Spinal cord (tissue), 10 donors: ENCODE results near the gene GALNT7. TPM values are rescaled to one million over a fixed set of nuclear protein-coding genes. Genes with fewer than 3 reads are reported as not detected.

ENCODE experiments used
- DNase-seq, 6 donors: peaks; one replicate each; pipeline versions ENCODE4 v3.0.0 to v3.0.0-alpha.2; 2013 to 2015; ENCODE audit warnings: low spot score in 6 of 6, low read depth in 4 of 6
- H3K27ac ChIP-seq: one replicate; pipeline ENCODE4 v1.5.1; 2013; ENCODE audit warnings: low read depth, low read length, control low read depth
- H3K27me3 ChIP-seq: one replicate; pipeline ENCODE4 v1.6.1; 2013; ENCODE audit warnings: low read length; ENCODE audit not compliant: control insufficient read depth, insufficient read depth
- H3K36me3 ChIP-seq: one replicate; pipeline ENCODE4 v1.6.1; 2013; ENCODE audit warnings: low read length; ENCODE audit not compliant: control insufficient read depth, insufficient read depth
- H3K4me1 ChIP-seq: one replicate; pipeline ENCODE4 v1.6.1; 2013; ENCODE audit warnings: low read length; ENCODE audit not compliant: control insufficient read depth, insufficient read depth
- H3K4me3 ChIP-seq: one replicate; pipeline ENCODE4 v1.5.1; 2013; ENCODE audit warnings: low read depth, low read length, control low read depth
- H3K9me3 ChIP-seq: one replicate; pipeline ENCODE4 v1.6.1; 2013; ENCODE audit warnings: low read length; ENCODE audit not compliant: control insufficient read depth, insufficient read depth
- WGBS: methylation state at CpG from one replicate; pipeline ENCODE4 v1.1.5; 2013; ENCODE audit warnings: missing lambda C conversion rate; ENCODE audit not compliant: insufficient coverage; 5-methylcytosine and 5-hydroxymethylcytosine counted together
- polyA plus RNA-seq, 2 donors: library from polyadenylated mRNA; unstranded; fragments of 120-200 nt; gene quantifications; one replicate each; pipeline ENCODE4 v1.2.1, GENCODE V29; 2013; ENCODE audit not compliant: insufficient read length in 2 of 2
- total RNA-seq, 2 donors: library from RNA; depleted of rRNA in 1 of 2; stranded (reverse); fragments of 120-200 nt in 1 of 2; fragments of >200 nt in 1 of 2; gene quantifications; one replicate each; pipeline versions ENCODE4 v1.2.3 to v1.2.4, GENCODE V29; 2013 to 2014
- donor health status: healthy.

GALNT7 gene
- total and polyA plus RNA-seq, 4 donors, result 21.4 to 39.3 (median 23.2) TPM

DNA sequence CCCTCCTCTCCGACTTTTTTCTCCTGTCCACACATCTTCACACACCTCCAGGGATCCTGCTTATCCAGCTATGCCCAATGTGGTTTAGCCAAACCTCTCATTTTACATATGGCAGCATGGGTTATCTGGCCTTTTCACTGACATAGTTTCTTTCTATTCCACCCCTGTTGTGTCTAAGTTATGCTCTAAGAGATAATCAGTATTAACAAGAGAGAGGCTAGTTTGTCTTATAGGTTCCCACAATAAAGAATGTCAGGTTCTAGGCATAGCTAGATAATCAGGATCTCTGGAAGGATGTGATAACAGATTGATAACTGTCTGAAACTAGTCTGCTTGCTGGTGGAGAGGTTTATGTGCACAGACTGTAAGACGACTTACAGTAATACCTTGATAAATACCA is 7.7 kb upstream of the GALNT7 start:
- 88% methylated on average over 1 of the region's 2 CpGs for WGBS
- Histone ChIP-seq H3K36me3 (no peaks in the 10 kb centered on the region), H3K27me3 (no peaks in the 10 kb centered on the region), H3K9me3 (no peaks in the 10 kb centered on the region), H3K4me3 (no peak overlapping the region), H3K4me1 (no peaks in the 10 kb centered on the region), H3K27ac (no peak overlapping the region)
- DNase-seq, result no peak

GRCh38 chr4:173161311-173161710 is 7.3 kb upstream of the GALNT7 start:
- H3K27me3 ChIP-seq, result no peaks in the 10 kb centered on the region
- H3K9me3 ChIP-seq, result no peaks in the 10 kb centered on the region
- H3K36me3 ChIP-seq, result no peaks in the 10 kb centered on the region
- H3K4me1 ChIP-seq, result no peaks in the 10 kb centered on the region
- H3K4me3 ChIP-seq, result no peak overlapping the region
- DNase-seq, result no peak
- no peak overlapping the region for H3K27ac ChIP-seq

DNA sequence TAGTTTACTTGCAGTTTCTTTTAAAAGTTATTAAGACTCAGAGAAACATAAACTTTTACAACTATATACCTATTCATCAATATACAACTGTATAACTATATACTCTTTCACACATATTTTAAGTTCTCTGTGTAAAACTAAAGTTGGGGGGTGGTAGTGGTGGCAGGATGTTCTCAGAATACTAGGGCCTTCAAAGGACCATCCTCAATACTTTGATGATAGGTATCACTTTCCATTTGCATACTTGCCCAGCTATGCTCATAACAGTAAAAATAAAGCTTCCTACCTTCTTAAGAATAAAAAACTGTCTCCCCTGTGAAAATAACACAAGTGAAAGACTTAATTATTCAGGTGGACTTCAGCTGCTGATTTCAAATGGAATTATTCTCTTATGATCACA is 2.9 kb upstream of the GALNT7 start:
- H3K9me3 ChIP-seq, result no peaks in the 10 kb centered on the region
- H3K27ac ChIP-seq, result no peak overlapping the region
- H3K4me3 ChIP-seq, result no peak overlapping the region
- H3K4me1 ChIP-seq, result peaks cover 2% of the 10 kb centered on the region
- H3K27me3 ChIP-seq, result no peaks in the 10 kb centered on the region
- H3K36me3 ChIP-seq, result no peaks in the 10 kb centered on the region
- no peak for DNase-seq

DNA sequence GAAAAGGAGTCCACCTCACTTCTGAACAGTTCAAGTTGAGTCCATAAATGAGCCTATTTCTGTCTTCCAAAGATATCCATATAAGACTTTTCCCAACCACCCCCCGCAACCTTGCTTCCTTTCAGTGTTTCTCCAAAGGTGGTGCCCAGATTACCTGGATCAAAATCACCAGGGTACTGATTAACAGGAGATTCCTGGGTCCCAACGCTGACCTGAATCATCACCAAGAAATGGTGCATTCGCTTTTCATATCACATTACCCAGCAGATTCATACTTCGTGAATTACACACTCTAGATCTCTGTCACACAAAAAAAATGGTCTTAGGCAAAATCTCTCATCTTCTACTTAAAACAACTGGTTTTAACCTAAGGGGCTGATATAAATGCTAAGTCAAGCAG is 2.1 kb upstream of the GALNT7 start:
- Histone ChIP-seq H3K9me3 (no peaks in the 10 kb centered on the region), H3K4me3 (no peak overlapping the region), H3K4me1 (peaks cover 2% of the 10 kb centered on the region), H3K27ac (no peak overlapping the region), H3K36me3 (no peaks in the 10 kb centered on the region), H3K27me3 (no peaks in the 10 kb centered on the region)
- WGBS, result 100% methylated on average over 3 of the region's 4 CpGs
- no peak for DNase-seq

DNA sequence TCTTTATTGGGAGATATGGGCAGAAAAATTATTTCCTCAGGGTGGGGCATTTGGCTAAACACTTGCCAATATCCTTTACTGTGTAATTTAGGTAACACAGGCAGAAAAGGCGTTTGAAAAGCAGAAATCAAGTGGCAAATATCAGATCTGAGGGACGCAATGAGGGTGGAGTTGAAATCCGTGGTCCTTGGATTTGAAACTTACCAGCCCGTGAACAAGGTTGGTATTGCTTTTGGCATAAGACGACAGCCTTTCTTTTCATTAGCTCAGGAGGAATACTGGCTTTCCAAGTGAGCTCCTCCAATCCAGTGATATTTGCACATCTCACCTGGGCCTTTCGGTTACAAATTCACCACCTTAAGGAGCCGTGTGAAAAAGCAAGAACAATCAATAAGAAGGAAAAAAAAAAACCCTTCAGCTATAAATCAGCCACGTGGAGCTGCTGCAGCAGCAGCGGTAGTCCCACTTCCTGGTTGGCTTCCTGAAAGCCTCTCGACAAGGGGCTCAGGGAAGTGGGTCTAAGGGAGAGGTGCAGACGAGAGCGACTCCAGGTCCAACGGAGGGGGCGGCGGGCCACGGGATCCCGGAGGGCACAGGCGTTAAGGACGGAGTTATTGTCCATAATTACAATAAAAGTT is 734 bp upstream of the GALNT7 start:
- Histone ChIP-seq H3K4me1 (peaks cover 5% of the 10 kb centered on the region), H3K27ac (peak overlapping the region; percentile 83), H3K36me3 (no peaks in the 10 kb centered on the region), H3K4me3 (peak overlapping the region; percentile 77), H3K27me3 (no peaks in the 10 kb centered on the region), H3K9me3 (no peaks in the 10 kb centered on the region)
- peak in 5 of 6 donors; percentile 20 to 85 (median 32) for DNase-seq
- under 1% methylated on average over 15 of the region's 19 CpGs for WGBS

- DNase-seq, result peak in 1 of 6 donors; percentile 12
- peak overlapping the region; percentile 69 for H3K4me3 ChIP-seq
- 0% methylated on average over 41 of the region's 41 CpGs for WGBS
- no peaks in the 10 kb centered on the region for H3K27me3 ChIP-seq
- no peak overlapping the region for H3K27ac ChIP-seq
- peaks cover 5% of the 10 kb centered on the region for H3K4me1 ChIP-seq
- no peaks in the 10 kb centered on the region for H3K9me3 ChIP-seq
- no peaks in the 10 kb centered on the region for H3K36me3 ChIP-seq
These were observed 492 bp downstream of the GALNT7 start for GRCh38 chr4:173169178-173169427.

DNA sequence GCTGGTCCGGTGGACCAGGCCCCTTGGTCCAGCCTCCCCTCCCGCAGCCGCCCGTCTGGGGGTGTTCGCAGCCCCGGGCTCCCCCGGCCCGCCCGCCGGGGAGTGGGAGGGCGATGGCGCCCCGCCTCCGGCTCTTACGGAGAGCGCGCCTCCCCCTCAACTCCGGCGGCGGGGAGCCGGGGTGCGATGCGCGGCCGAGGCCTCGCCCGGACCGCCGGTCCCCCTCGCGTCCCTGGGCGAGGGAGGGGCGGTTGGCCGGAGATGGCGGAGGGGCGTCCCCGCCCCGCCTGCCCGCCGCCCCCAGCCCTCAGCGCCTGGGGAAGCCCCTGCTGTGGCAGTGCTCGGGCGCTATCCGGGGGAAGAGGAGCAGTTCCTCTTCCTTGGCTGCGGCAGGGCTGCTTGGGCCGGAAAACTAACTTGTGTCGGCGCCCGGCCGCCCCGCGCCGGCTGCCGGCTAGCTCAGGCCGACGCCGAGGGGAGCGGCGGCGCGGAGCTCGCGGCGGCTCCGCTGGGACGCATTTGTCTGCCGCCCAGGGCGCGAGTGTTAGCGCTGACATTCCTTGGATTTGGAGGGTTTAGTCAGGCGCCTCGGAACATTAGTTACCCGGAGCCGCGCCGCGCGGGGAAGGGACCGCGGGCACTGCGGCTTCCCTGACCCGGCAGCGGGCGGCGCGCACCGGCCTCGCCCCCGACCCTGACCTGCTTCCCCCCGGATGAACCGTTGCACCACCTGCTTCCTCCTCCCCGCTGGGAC is 994 bp downstream of the GALNT7 start:
- under 1% methylated on average over 88 of the region's 92 CpGs for WGBS
- H3K36me3 ChIP-seq, result no peaks in the 10 kb centered on the region
- H3K4me3 ChIP-seq, result peak overlapping the region; percentile 69
- no peaks in the 10 kb centered on the region for H3K9me3 ChIP-seq
- H3K4me1 ChIP-seq, result peaks cover 5% of the 10 kb centered on the region
- no peaks in the 10 kb centered on the region for H3K27me3 ChIP-seq
- peak in 5 of 6 donors; percentile 33 to 88 (median 65) for DNase-seq
- peak overlapping the region; percentile 76 for H3K27ac ChIP-seq

GRCh38 chr4:173170182-173170778 is 1.7 kb downstream of the GALNT7 start:
- DNase-seq, result peak in 2 of 6 donors; percentile 28 to 78
- 0% methylated on average over 6 of the region's 13 CpGs for WGBS
- peaks cover 5% of the 10 kb centered on the region for H3K4me1 ChIP-seq
- H3K27ac ChIP-seq, result peak overlapping the region; percentile 76
- no peaks in the 10 kb centered on the region for H3K36me3 ChIP-seq
- no peaks in the 10 kb centered on the region for H3K27me3 ChIP-seq
- H3K9me3 ChIP-seq, result no peaks in the 10 kb centered on the region
- H3K4me3 ChIP-seq, result peak overlapping the region; percentile 69

DNA sequence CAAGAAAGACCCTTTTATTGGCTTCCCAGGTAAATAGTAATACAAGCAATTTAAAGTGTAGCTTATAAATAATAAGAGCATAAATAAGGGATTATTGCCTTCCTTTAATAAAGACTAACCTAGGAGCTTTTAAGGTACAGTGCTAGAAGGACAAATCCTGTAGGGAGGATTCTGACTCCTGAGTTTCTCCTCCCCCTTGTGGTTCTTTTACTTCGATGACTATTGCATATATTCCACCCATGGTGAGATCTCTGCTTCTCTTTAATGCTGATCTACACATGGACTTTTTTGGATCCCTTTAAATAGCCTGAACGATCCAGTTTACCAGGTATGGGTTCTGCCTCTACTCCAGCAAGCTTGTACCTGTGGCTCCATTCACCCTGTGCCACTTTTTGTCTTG is 2.5 kb downstream of the GALNT7 start:
- Histone ChIP-seq H3K4me1 (peaks cover 5% of the 10 kb centered on the region), H3K9me3 (no peaks in the 10 kb centered on the region), H3K36me3 (no peaks in the 10 kb centered on the region), H3K4me3 (no peak overlapping the region), H3K27ac (no peak overlapping the region), H3K27me3 (no peaks in the 10 kb centered on the region)
- 47% methylated on average over 2 of the region's 2 CpGs for WGBS
- DNase-seq, result peak in 2 of 6 donors; percentile 15 to 59

DNA sequence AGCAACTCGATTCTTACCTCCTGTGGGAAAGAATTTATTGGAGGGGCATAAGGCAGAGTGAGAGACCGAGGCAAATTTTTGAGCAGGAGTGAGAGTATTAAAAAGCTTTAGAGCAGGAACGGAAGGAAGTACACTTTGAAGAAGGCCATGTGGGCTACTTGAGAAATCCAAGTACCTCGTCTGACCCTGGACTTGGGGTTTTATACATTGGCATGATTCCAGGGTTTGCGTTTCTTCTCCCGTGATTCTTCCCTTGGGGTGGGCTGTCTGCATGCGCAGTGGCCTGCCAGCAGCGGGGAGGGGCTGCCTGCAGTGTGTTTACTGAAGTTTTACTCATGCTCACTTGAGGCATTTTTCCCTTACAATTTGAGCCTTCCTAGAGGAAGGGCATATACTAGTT is 3.4 kb downstream of the GALNT7 start:
- 58% methylated on average over 5 of the region's 8 CpGs for WGBS

More for the DNA sequence above, 3.4 kb downstream of the GALNT7 start:
- Histone ChIP-seq H3K27ac (no peak overlapping the region), H3K4me1 (peaks cover 5% of the 10 kb centered on the region), H3K36me3 (no peaks in the 10 kb centered on the region), H3K27me3 (no peaks in the 10 kb centered on the region), H3K9me3 (no peaks in the 10 kb centered on the region), H3K4me3 (no peak overlapping the region)
- no peak for DNase-seq
